DND-41 (cell line): ENCODE measurements around the gene LIN54.
A peak's percentile ranks its signal among the peaks of the same experiment; 100 is the strongest.

Source experiments
- ATAC-seq: fragments of 200-7000 bp; cut with Tn5 transposase; 3 replicates; pipeline ENCODE4 v1.9.1; 2021; ENCODE audit warnings: low read depth; ENCODE audit not compliant: insufficient read depth
- DNase-seq: peaks from one replicate; pipeline ENCODE4 v3.0.0-alpha.2; 2020
- H2AFZ ChIP-seq: 2 replicates; pipeline ENCODE4 v1.6.0; 2012; ENCODE audit warnings: low read depth, low read length
- H3K27ac ChIP-seq: 2 replicates; pipeline ENCODE4 v1.5.1; 2012; ENCODE audit warnings: low read length, inconsistent platforms
- H3K27me3 ChIP-seq: fragments of 200-600 bp; sonication (generic); 2 replicates; pipeline ENCODE4 v1.6.0; 2012; ENCODE audit warnings: low read length, mild to moderate bottlenecking, inconsistent platforms; ENCODE audit not compliant: insufficient read depth, poor library complexity
- H3K36me3 ChIP-seq: 2 replicates; pipeline ENCODE4 v1.5.1; 2012; ENCODE audit warnings: low read length, inconsistent platforms; ENCODE audit not compliant: insufficient read depth
- H3K4me1 ChIP-seq: 2 replicates; pipeline ENCODE4 v1.5.1; 2012; ENCODE audit warnings: mild to moderate bottlenecking, low read length; ENCODE audit not compliant: insufficient read depth
- H3K4me2 ChIP-seq: 2 replicates; pipeline ENCODE4 v1.6.0; 2012; ENCODE audit warnings: mild to moderate bottlenecking, moderate library complexity, low read length, inconsistent platforms; ENCODE audit not compliant: insufficient read depth
- H3K4me3 ChIP-seq, 2 experiments: fragments of 200-600 bp in 1 of 2; shearing (Covaris generic) in 1 of 2; 2 replicates each; pipeline ENCODE4 v1.5.1; 2012 to 2016; ENCODE audit warnings: inconsistent platforms in 2 of 2, low read length in 2 of 2, mild to moderate bottlenecking in 2 of 2, low read depth in 1 of 2, moderate library complexity in 1 of 2
- H3K79me2 ChIP-seq: 2 replicates; pipeline ENCODE4 v1.6.0; 2012; ENCODE audit warnings: low read length, inconsistent platforms; ENCODE audit not compliant: insufficient read depth
- H3K9ac ChIP-seq: 2 replicates; pipeline ENCODE4 v1.6.0; 2012; ENCODE audit warnings: low read depth, mild to moderate bottlenecking, inconsistent platforms, low read length, moderate library complexity
- H3K9me3 ChIP-seq: 2 replicates; pipeline ENCODE4 v1.5.1; 2012; ENCODE audit warnings: low read length, moderate library complexity, mild to moderate bottlenecking, inconsistent platforms; ENCODE audit not compliant: insufficient read depth, severe bottlenecking
- H4K20me1 ChIP-seq: 2 replicates; pipeline ENCODE4 v1.6.0; 2012; ENCODE audit warnings: low read length; ENCODE audit not compliant: insufficient read depth
- EZH2 ChIP-seq: IDR thresholded peaks from 3 replicates; pipeline ENCODE4 v1.6.1; 2012; ENCODE audit warnings: borderline replicate concordance, low read depth, mild to moderate bottlenecking, moderate library complexity, low read length, inconsistent platforms; ENCODE audit not compliant: severe bottlenecking
- TF ChIP-seq, protein P1 (sequence below): IDR thresholded peaks from 2 replicates; pipeline ENCODE4 v1.5.1; 2012; ENCODE audit warnings: borderline replicate concordance, low read length, moderate library complexity, mild to moderate bottlenecking; ENCODE audit not compliant: poor library complexity, severe bottlenecking; ENCODE audit errors: extremely low read depth

LIN54 gene

DNA sequence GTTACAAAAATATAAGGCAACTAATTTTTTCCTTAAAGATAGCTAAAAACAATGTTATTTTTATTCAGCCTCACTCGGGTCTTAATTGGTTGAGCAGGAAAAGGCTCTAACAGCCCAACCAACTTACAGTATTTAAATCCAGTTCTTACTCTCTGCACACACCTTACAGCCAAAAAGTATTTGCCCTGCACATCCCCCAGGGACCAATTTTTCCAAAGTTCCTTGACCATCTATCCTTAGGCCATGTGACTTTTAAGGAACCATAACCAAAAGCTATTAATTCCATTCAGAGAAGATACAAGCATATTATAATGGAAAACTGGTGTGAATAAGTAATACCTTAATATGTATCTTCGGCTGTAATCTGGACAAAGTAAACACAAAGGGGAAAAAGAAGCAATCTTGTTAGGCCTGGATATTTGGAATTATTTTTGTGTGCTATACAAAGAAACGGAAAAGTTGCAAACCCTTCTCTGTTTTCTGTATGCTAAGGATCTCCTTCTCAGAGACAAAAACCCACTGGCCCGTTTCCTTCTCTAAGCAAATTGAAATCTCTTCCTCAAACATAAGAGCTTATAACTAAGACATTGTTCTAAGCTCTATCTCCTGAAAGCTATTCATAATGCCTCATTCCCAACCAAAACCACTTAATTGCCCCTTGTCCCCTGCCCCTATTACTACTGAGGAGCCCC lies 111.1 kb downstream of the LIN54 start:
- no peaks in the 10 kb centered on the region for H3K9me3 ChIP-seq
- H3K4me3 ChIP-seq: peak overlapping the region; percentile 62 to 87
- ATAC-seq (no peak), DNase-seq (no peak)
- H3K4me2 ChIP-seq: peak overlapping the region; percentile 82
- H3K9ac ChIP-seq: peak overlapping the region; percentile 66
- TF ChIP-seq, protein P1, sequence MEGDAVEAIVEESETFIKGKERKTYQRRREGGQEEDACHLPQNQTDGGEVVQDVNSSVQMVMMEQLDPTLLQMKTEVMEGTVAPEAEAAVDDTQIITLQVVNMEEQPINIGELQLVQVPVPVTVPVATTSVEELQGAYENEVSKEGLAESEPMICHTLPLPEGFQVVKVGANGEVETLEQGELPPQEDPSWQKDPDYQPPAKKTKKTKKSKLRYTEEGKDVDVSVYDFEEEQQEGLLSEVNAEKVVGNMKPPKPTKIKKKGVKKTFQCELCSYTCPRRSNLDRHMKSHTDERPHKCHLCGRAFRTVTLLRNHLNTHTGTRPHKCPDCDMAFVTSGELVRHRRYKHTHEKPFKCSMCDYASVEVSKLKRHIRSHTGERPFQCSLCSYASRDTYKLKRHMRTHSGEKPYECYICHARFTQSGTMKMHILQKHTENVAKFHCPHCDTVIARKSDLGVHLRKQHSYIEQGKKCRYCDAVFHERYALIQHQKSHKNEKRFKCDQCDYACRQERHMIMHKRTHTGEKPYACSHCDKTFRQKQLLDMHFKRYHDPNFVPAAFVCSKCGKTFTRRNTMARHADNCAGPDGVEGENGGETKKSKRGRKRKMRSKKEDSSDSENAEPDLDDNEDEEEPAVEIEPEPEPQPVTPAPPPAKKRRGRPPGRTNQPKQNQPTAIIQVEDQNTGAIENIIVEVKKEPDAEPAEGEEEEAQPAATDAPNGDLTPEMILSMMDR: no peak
- peak overlapping the region; percentile 93 for H3K27ac ChIP-seq
- H3K4me1 ChIP-seq: peaks cover 51% of the 10 kb centered on the region
- H3K36me3 ChIP-seq: peaks cover 35% of the 10 kb centered on the region
- peak overlapping the region; percentile 98 for H2AFZ ChIP-seq
- peaks cover 18% of the 10 kb centered on the region; the same call in 1 of the 2 replicates for H4K20me1 ChIP-seq
- peaks cover 79% of the 10 kb centered on the region for H3K79me2 ChIP-seq
- H3K27me3 ChIP-seq: no peaks in the 10 kb centered on the region

DNA sequence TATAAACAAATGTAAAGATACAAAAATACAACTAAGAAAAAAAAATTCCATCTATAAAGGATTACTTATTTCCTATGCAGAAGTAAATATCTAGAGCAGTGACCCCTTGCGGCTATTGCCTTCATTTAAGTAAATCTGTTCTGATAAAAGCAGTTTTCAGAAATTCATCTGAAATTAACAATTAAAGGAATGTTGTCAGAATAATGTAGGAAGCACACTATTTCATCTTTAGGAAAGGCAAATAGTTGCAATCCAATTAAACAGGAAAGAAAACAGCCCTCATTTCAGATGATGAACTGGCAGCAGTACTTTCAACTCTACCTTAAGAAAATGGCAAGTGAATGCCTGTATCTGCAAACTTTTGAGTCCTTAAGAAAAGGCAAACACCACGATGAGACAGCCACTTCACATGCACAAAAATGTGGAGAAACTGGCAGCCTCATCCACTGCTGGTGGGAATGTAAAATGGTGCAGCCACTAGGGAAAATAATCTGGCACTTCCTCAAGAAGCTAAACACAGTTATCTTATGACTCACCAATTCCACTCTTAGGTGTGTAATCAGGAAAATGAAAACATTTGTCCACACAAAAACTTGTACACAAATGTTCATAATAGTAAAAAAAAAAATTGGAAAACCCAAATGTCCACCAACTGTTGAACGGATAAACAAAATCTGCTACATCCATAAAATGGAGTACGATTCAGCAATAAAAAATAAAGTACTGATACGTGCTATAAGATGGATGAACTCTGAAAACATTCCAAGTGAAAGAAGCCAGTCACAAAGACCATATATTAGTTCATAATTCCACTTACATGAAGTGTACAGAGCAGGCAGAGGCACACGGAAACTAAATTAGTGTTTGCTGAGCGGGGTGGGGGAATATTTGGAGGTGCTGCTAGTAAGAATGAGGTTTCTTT lies 112.0 kb downstream of the LIN54 start:
- Histone ChIP-seq H4K20me1 (peaks cover 18% of the 10 kb centered on the region; the same call in 1 of the 2 replicates), H3K4me1 (peaks cover 56% of the 10 kb centered on the region), H3K4me2 (peak overlapping the region; percentile 82), H3K4me3 (peak overlapping the region; percentile 62 to 87), H3K9ac (peak overlapping the region; percentile 66), H3K79me2 (peaks cover 86% of the 10 kb centered on the region), H2AFZ (no peak overlapping the region), H3K27ac (peak overlapping the region; percentile 93), H3K36me3 (peaks cover 45% of the 10 kb centered on the region), H3K9me3 (no peaks in the 10 kb centered on the region), H3K27me3 (no peaks in the 10 kb centered on the region)
- DNase-seq: no peak
- no peak for TF ChIP-seq EZH2
- TF ChIP-seq, protein P1: peak; percentile 60
- ATAC-seq: no peak

DNA sequence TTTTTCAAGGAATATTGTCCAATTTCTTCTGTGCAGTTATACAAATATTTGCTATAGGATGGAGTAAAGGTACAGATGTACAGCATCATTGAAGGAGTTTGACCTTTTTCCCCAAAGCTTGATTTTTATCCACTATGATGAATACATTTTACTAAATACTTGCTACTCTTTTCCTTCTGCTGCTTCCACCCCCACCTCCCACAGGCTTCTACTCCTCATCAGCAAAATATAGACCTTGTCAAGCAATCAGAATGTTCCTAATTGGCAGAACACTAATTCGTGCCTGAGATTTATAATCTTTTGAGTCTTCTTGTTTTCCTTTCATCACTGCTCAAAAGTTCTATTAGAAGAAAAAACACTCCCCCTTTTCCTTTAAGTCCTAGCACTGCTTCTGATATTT lies 113.9 kb downstream of the LIN54 start:
- no peak for DNase-seq
- peaks cover 50% of the 10 kb centered on the region for H3K36me3 ChIP-seq
- no peak for TF ChIP-seq EZH2
- TF ChIP-seq, protein P1: no peak
- H3K4me3 ChIP-seq: peak overlapping the region in 1 of 2 experiments; percentile 4; a peak in 1 of 4 replicates
- peaks cover 18% of the 10 kb centered on the region; the same call in 1 of the 2 replicates for H4K20me1 ChIP-seq
- peaks cover 64% of the 10 kb centered on the region for H3K4me1 ChIP-seq
- no peak overlapping the region for H2AFZ ChIP-seq
- no peaks in the 10 kb centered on the region for H3K27me3 ChIP-seq
- H3K79me2 ChIP-seq: peaks cover 77% of the 10 kb centered on the region
- H3K9me3 ChIP-seq: no peaks in the 10 kb centered on the region
- ATAC-seq: no peak
- no peak overlapping the region for H3K9ac ChIP-seq
- H3K4me2 ChIP-seq: peak overlapping the region; percentile 82; the same call in 1 of the 2 replicates
- H3K27ac ChIP-seq: no peak overlapping the region
